Hepatocyte (in vitro differentiated cells): ENCODE results near the gene TESK2. TPM values are rescaled to one million over a fixed set of nuclear protein-coding genes. Genes with fewer than 3 reads are reported as not detected.

ENCODE experiments used
- DNase-seq: peaks from one replicate; pipeline ENCODE4 v3.0.0-alpha.2; 2016; ENCODE audit warnings: low spot score
- H2AFZ ChIP-seq: fragments of 200-600 bp; sonication (generic); 2 replicates; pipeline ENCODE4 v1.6.0; 2016; ENCODE audit warnings: antibody characterized with exemption, mild to moderate bottlenecking
- H3K27ac ChIP-seq: fragments of 200-600 bp; sonication (generic); 2 replicates; pipeline ENCODE4 v1.5.1; 2016; ENCODE audit warnings: mild to moderate bottlenecking
- H3K27me3 ChIP-seq: fragments of 200-600 bp; sonication (generic); 2 replicates; pipeline ENCODE4 v1.6.1; 2016
- H3K36me3 ChIP-seq: fragments of 200-600 bp; sonication (generic); replicated peaks from 2 replicates; pipeline ENCODE4 v1.5.1; 2016; ENCODE audit warnings: low read depth; ENCODE audit not compliant: insufficient read depth
- H3K4me1 ChIP-seq: fragments of 200-600 bp; sonication (generic); 2 replicates; pipeline ENCODE4 v1.5.1; 2016; ENCODE audit warnings: mild to moderate bottlenecking, moderate library complexity; ENCODE audit not compliant: insufficient read depth
- H3K4me2 ChIP-seq: fragments of 200-600 bp; sonication (generic); 2 replicates; pipeline ENCODE4 v1.6.0; 2016
- H3K4me3 ChIP-seq: fragments of 200-600 bp; sonication (generic); 2 replicates; pipeline ENCODE4 v1.5.1; 2016; ENCODE audit warnings: mild to moderate bottlenecking
- H3K79me2 ChIP-seq: fragments of 200-600 bp; sonication (generic); 2 replicates; pipeline ENCODE4 v1.6.0; 2017; ENCODE audit warnings: mild to moderate bottlenecking
- H3K9me2 ChIP-seq: fragments of 200-600 bp; sonication (generic); replicated peaks from 2 replicates; pipeline ENCODE4 v1.6.0; 2017; ENCODE audit warnings: mild to moderate bottlenecking; ENCODE audit not compliant: insufficient read depth
- H3K9me3 ChIP-seq: fragments of 200-600 bp; sonication (generic); 2 replicates; pipeline ENCODE4 v1.5.1; 2016; ENCODE audit warnings: low read depth, mild to moderate bottlenecking
- H4K20me1 ChIP-seq: fragments of 200-600 bp; sonication (generic); 2 replicates; pipeline ENCODE4 v1.6.0; 2016; ENCODE audit warnings: mild to moderate bottlenecking; ENCODE audit not compliant: insufficient read depth, poor library complexity, severe bottlenecking
- CTCF ChIP-seq: fragments of 200-600 bp; sonication (generic); IDR thresholded peaks from 2 replicates; pipeline ENCODE4 v1.5.1; 2016; ENCODE audit warnings: antibody characterized with exemption, mild to moderate bottlenecking; ENCODE audit not compliant: poor library complexity
- EZH2 ChIP-seq: fragments of 200-600 bp; sonication (generic); IDR thresholded peaks from 2 replicates; pipeline ENCODE4 v1.6.1; 2016; ENCODE audit warnings: antibody characterized with exemption, mild to moderate bottlenecking, borderline replicate concordance
- EZH2phosphoT487 ChIP-seq: fragments of 200-600 bp; sonication (generic); IDR thresholded peaks from one replicate; pipeline ENCODE4 v1.6.1; 2018; ENCODE audit warnings: antibody characterized with exemption, mild to moderate bottlenecking, low read depth, moderate library complexity; ENCODE audit not compliant: unreplicated experiment, severe bottlenecking
- WGBS: methylation state at CpG from one replicate; pipeline ENCODE4 v1.1.6; 2016; ENCODE audit warnings: low lambda C conversion rate; ENCODE audit errors: missing lambda C conversion rate; 5-methylcytosine and 5-hydroxymethylcytosine counted together
- polyA plus RNA-seq: library from polyadenylated mRNA; unstranded; fragments of >200 nt; fragmentation: Nextera tagmentation; extraction: Ambion mirVana; gene quantifications from 2 replicates; pipeline ENCODE4 v1.2.1, GENCODE V29; 2016
- total RNA-seq: library from RNA; depleted of rRNA; stranded (reverse); fragments of >200 nt; gene quantifications from 2 replicates; pipeline ENCODE4 v1.2.3, GENCODE V29; 2014

TESK2 gene
- total and polyA plus RNA-seq, 2 experiments from 2014 or later = 6.2 to 8.6 TPM

GRCh38 chr1:45437323-45437722, 53.6 kb downstream of the TESK2 start:
- H3K27me3 ChIP-seq = no peaks in the 10 kb centered on the region
- no peak overlapping the region for H3K27ac ChIP-seq
- TF ChIP-seq EZH2phosphoT487 = no peak
- no peak for TF ChIP-seq EZH2
- no peak for TF ChIP-seq CTCF
- no peak for DNase-seq
- H3K4me2 ChIP-seq = no peak overlapping the region
- no peaks in the 10 kb centered on the region for H3K9me3 ChIP-seq
- H3K79me2 ChIP-seq = no peaks in the 10 kb centered on the region
- no peak overlapping the region for H2AFZ ChIP-seq
- no peaks in the 10 kb centered on the region for H3K9me2 ChIP-seq
- H3K4me1 ChIP-seq = no peaks in the 10 kb centered on the region
- H3K4me3 ChIP-seq = no peak overlapping the region
- H4K20me1 ChIP-seq = no peaks in the 10 kb centered on the region
- no peaks in the 10 kb centered on the region for H3K36me3 ChIP-seq

GRCh38 chr1:45430490-45430889, 60.5 kb downstream of the TESK2 start:
- H3K4me3 ChIP-seq = no peak overlapping the region
- no peak overlapping the region for H3K4me2 ChIP-seq
- 93% methylated on average over 5 of the region's 5 CpGs for WGBS
- H3K9me2 ChIP-seq = no peaks in the 10 kb centered on the region
- no peaks in the 10 kb centered on the region for H3K4me1 ChIP-seq
- DNase-seq = no peak
- H3K79me2 ChIP-seq = no peaks in the 10 kb centered on the region
- no peaks in the 10 kb centered on the region for H3K9me3 ChIP-seq
- TF ChIP-seq EZH2phosphoT487 (no peak), EZH2 (no peak), CTCF (no peak)
- H4K20me1 ChIP-seq = no peaks in the 10 kb centered on the region
- H3K27me3 ChIP-seq = no peaks in the 10 kb centered on the region
- H3K27ac ChIP-seq = no peak overlapping the region
- H2AFZ ChIP-seq = no peak overlapping the region
- H3K36me3 ChIP-seq = no peaks in the 10 kb centered on the region

- Histone ChIP-seq H3K27ac (no peak overlapping the region), H3K27me3 (no peaks in the 10 kb centered on the region), H3K36me3 (no peaks in the 10 kb centered on the region), H3K9me3 (no peaks in the 10 kb centered on the region), H4K20me1 (no peaks in the 10 kb centered on the region), H3K4me1 (no peaks in the 10 kb centered on the region), H3K9me2 (no peaks in the 10 kb centered on the region), H2AFZ (no peak overlapping the region), H3K4me2 (no peak overlapping the region), H3K79me2 (no peaks in the 10 kb centered on the region), H3K4me3 (no peak overlapping the region)
- no peak for TF ChIP-seq EZH2
- TF ChIP-seq EZH2phosphoT487 = no peak
- no peak for TF ChIP-seq CTCF
- WGBS = 63% methylated on average over 4 of the region's 4 CpGs
- no peak for DNase-seq
Observed at GRCh38 chr1:45429561-45430159, 61.3 kb downstream of the TESK2 start.
